Large intestine (tissue), 3 donors: ENCODE data around the gene CNTN5. TPM values are rescaled to one million over a fixed set of nuclear protein-coding genes. Genes with fewer than 3 reads are reported as not detected.

Source experiments
- DNase-seq, 2 donors: peaks; one replicate each; pipeline versions ENCODE4 v3.0.0 to v3.0.0-alpha.2; 2013
- H3K27ac ChIP-seq: one replicate; pipeline ENCODE4 v1.5.1; 2013; ENCODE audit warnings: low read length
- H3K27me3 ChIP-seq: 2 replicates; pipeline ENCODE4 v1.6.1; 2013; ENCODE audit warnings: low read length; ENCODE audit not compliant: control insufficient read depth, insufficient read depth
- H3K36me3 ChIP-seq: 2 replicates; pipeline ENCODE4 v1.6.1; 2013; ENCODE audit warnings: low read length; ENCODE audit not compliant: control insufficient read depth, insufficient read depth
- H3K4me1 ChIP-seq: one replicate; pipeline ENCODE4 v1.6.1; 2013; ENCODE audit warnings: low read length; ENCODE audit not compliant: control insufficient read depth, insufficient read depth
- H3K4me3 ChIP-seq: one replicate; pipeline ENCODE4 v1.5.1; 2013; ENCODE audit warnings: low read length
- H3K9me3 ChIP-seq: one replicate; pipeline ENCODE4 v1.6.1; 2013; ENCODE audit warnings: mild to moderate bottlenecking, low read depth, low read length, moderate library complexity; ENCODE audit not compliant: control insufficient read depth
- WGBS: methylation state at CpG from one replicate; pipeline ENCODE4 v1.1.5; 2013; ENCODE audit warnings: low lambda C conversion rate; ENCODE audit not compliant: insufficient coverage; 5-methylcytosine and 5-hydroxymethylcytosine counted together
- polyA plus RNA-seq: library from polyadenylated mRNA; unstranded; fragments of 120-200 nt; gene quantifications from one replicate; pipeline ENCODE4 v1.2.1, GENCODE V29; 2013

The CNTN5 gene
- polyA plus RNA-seq, 1 donor: 0.70 TPM

DNA sequence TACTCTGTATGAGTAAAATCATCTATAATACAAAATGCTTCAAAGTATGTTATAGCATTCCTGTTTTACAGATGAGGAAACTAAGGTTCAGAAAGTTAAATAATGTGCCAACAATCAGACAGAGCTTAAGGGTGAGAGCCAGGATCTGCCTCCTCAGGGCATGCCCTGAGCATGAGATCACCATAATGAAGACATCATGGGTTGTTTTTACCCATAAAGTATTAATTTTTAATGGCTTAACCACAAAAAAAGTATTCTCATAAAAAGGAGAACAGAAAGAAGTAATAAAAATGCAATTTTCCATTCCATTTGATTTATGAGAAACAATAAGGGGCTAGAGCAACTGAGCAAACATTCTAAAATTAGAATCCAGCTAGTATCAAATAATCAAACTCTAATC is 1132.0 kb downstream of the CNTN5 start:
- Histone ChIP-seq H3K9me3 (no peaks in the 10 kb centered on the region), H3K36me3 (no peaks in the 10 kb centered on the region), H3K27me3 (no peaks in the 10 kb centered on the region), H3K4me1 (no peaks in the 10 kb centered on the region), H3K27ac (no peak overlapping the region), H3K4me3 (no peak overlapping the region)
- DNase-seq: no peak

- H3K27ac ChIP-seq: no peak overlapping the region
Observed at GRCh38 chr11:100163471-100163870, 1142.7 kb downstream of the CNTN5 start.

DNA sequence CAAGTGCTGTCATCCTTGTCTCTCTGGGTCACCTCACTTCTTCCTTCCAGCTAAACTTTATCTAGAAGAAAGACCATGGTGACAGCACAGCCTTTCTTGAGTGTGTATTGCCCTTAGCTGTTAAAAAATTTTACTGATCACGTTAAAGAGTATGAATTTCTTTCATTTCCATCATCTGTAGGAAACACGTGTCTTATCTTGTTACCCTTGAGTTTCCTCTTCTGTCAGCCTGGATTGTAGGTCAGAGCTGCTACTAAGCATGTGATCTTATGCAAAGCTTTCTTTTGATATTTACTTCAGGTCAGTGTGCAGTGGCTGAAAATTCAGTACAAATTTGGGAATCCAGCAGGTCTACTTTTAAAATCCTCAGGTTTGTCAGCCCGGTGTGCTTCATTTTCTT is 1154.1 kb downstream of the CNTN5 start:
- Histone ChIP-seq H3K36me3 (no peaks in the 10 kb centered on the region), H3K27me3 (no peaks in the 10 kb centered on the region), H3K27ac (no peak overlapping the region), H3K4me1 (no peaks in the 10 kb centered on the region), H3K4me3 (no peak overlapping the region), H3K9me3 (no peaks in the 10 kb centered on the region)
- DNase-seq: no peak
- 100% methylated on average over 2 of the region's 3 CpGs for WGBS

More at GRCh38 chr11:100163471-100163870, 1142.7 kb downstream of the CNTN5 start:
- H3K4me1 ChIP-seq: no peaks in the 10 kb centered on the region
- no peak overlapping the region for H3K4me3 ChIP-seq
- no peaks in the 10 kb centered on the region for H3K27me3 ChIP-seq
- H3K9me3 ChIP-seq: no peaks in the 10 kb centered on the region
- no peaks in the 10 kb centered on the region for H3K36me3 ChIP-seq
- DNase-seq: no peak

- H3K9me3 ChIP-seq: no peaks in the 10 kb centered on the region
- H3K4me1 ChIP-seq: no peaks in the 10 kb centered on the region
- no peaks in the 10 kb centered on the region for H3K27me3 ChIP-seq
Observed at GRCh38 chr11:100176456-100176855, 1155.7 kb downstream of the CNTN5 start.

GRCh38 chr11:100177651-100178050 is 1156.9 kb downstream of the CNTN5 start:
- no peak overlapping the region for H3K4me3 ChIP-seq
- no peaks in the 10 kb centered on the region for H3K36me3 ChIP-seq
- DNase-seq: no peak
- H3K4me1 ChIP-seq: no peaks in the 10 kb centered on the region
- no CpG with 5 or more reads among the region's 5 CpGs for WGBS
- H3K27ac ChIP-seq: no peak overlapping the region
- no peaks in the 10 kb centered on the region for H3K9me3 ChIP-seq
- H3K27me3 ChIP-seq: no peaks in the 10 kb centered on the region

More at GRCh38 chr11:100176456-100176855, 1155.7 kb downstream of the CNTN5 start:
- no peak overlapping the region for H3K4me3 ChIP-seq
- no peak for DNase-seq
- H3K27ac ChIP-seq: no peak overlapping the region
- H3K36me3 ChIP-seq: no peaks in the 10 kb centered on the region

GRCh38 chr11:100182350-100182749 is 1161.6 kb downstream of the CNTN5 start:
- Histone ChIP-seq H3K36me3 (no peaks in the 10 kb centered on the region), H3K27me3 (no peaks in the 10 kb centered on the region), H3K4me3 (no peak overlapping the region), H3K4me1 (no peaks in the 10 kb centered on the region), H3K9me3 (no peaks in the 10 kb centered on the region), H3K27ac (no peak overlapping the region)
- no peak for DNase-seq

- no peaks in the 10 kb centered on the region for H3K36me3 ChIP-seq
- H3K27me3 ChIP-seq: no peaks in the 10 kb centered on the region
- no CpG with 5 or more reads among the region's 2 CpGs for WGBS
- DNase-seq: no peak
- H3K9me3 ChIP-seq: no peaks in the 10 kb centered on the region
- H3K4me3 ChIP-seq: no peak overlapping the region
- no peak overlapping the region for H3K27ac ChIP-seq
- no peaks in the 10 kb centered on the region for H3K4me1 ChIP-seq
Observed at GRCh38 chr11:100182927-100183326, 1162.2 kb downstream of the CNTN5 start.

DNA sequence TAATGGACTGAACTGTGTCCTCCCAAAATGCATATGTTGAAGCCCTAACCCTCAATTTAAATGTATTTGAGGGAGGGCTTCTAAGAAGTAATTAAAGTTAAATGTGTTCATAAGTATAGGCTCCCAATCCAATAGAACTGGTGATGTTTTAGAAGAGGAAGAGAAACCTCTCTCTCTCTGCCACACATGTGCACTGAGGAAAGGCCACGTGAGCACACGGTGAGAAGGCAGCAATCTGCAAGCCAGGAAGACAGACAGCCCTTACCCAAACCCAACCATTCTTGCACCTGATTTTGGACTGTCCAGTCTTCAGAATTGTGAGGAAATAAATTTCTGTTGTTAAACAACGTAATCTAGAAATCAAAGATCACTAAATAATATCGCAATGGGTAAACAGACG is 1164.8 kb downstream of the CNTN5 start:
- Histone ChIP-seq H3K27me3 (no peaks in the 10 kb centered on the region), H3K9me3 (no peaks in the 10 kb centered on the region), H3K27ac (no peak overlapping the region), H3K4me3 (no peak overlapping the region), H3K36me3 (no peaks in the 10 kb centered on the region), H3K4me1 (no peaks in the 10 kb centered on the region)
- whole genome bisulfite sequencing: no CpG with 5 or more reads among the region's 5 CpGs
- no peak for DNase-seq

DNA sequence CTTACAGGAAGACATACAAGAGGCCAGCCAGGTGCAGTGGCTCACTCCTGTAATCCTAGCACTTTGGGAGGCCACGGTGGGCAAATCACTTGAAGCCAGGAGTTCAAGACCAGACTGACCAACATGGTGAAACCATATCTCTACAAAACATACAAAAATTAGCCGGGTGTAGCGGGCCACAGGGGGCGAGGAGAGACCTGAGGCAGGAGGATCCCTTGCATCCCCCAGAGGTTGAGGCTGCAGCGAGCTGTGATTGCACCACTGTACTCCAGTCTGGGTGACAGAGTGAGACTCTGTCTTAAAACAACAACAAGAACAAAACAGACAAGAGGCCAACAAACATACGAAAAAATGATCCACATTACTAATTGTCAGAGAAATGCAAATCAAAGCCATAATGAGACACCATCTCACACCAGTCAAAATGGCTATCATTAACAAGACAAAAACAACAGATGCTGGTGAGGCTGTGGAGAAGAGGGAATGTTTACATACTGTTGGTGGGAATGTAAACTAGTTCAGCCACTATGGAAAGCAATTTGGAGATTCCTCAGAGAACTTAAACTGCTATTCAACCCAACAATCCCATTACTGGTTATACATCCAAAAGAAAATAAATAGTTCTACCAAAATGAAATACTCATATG is 1167.5 kb downstream of the CNTN5 start:
- Histone ChIP-seq H3K27ac (no peak overlapping the region), H3K4me3 (no peak overlapping the region)
- no CpG with 5 or more reads among the region's 6 CpGs for whole genome bisulfite sequencing

GRCh38 chr11:100190395-100190794 is 1169.6 kb downstream of the CNTN5 start:
- H3K36me3 ChIP-seq: no peaks in the 10 kb centered on the region
- DNase-seq: no peak
- no peaks in the 10 kb centered on the region for H3K27me3 ChIP-seq
- H3K4me3 ChIP-seq: no peak overlapping the region
- no peak overlapping the region for H3K27ac ChIP-seq
- no peaks in the 10 kb centered on the region for H3K9me3 ChIP-seq
- WGBS: 100% methylated on average over 2 of the region's 3 CpGs
- H3K4me1 ChIP-seq: no peaks in the 10 kb centered on the region

More for the DNA sequence above, 1167.5 kb downstream of the CNTN5 start:
- Histone ChIP-seq H3K4me1 (no peaks in the 10 kb centered on the region), H3K9me3 (no peaks in the 10 kb centered on the region), H3K27me3 (no peaks in the 10 kb centered on the region), H3K36me3 (no peaks in the 10 kb centered on the region)
- no peak for DNase-seq

GRCh38 chr11:100192181-100192580 is 1171.4 kb downstream of the CNTN5 start:
- Histone ChIP-seq H3K4me1 (no peaks in the 10 kb centered on the region), H3K9me3 (no peaks in the 10 kb centered on the region), H3K36me3 (no peaks in the 10 kb centered on the region), H3K4me3 (no peak overlapping the region), H3K27me3 (no peaks in the 10 kb centered on the region), H3K27ac (no peak overlapping the region)
- 0% methylated on average over 1 of the region's 1 CpG for WGBS
- DNase-seq: no peak
